Measurements from ENCODE around the gene JAM2. TPM values are rescaled to one million over a fixed set of nuclear protein-coding genes. Genes with fewer than 3 reads are reported as not detected.
"Not testable (repeated sequence)": the region's sequence is repeated elsewhere in the genome, so short reads cannot be mapped to it uniquely, and the experiment has no call there.

Gene JAM2
- total and polyA plus RNA-seq, 5 donors from 2014 or later: 0.08 to 0.39 (median 0.24) TPM; not detected in 2

GRCh38 chr21:25708467-25709065 is 69.5 kb downstream of the JAM2 start:
- Histone ChIP-seq H3K27ac (ENCODE audit: insufficient read depth, low read length, poor library complexity, severe bottlenecking) (no peak overlapping the region), H3K9me3 (ENCODE audit: control insufficient read depth in 2 of 2, low read length in 2 of 2) (no peaks in the 10 kb centered on the region), H3K4me1 (ENCODE audit: control insufficient read depth, insufficient read depth, low read length, poor library complexity, severe bottlenecking) (no peaks in the 10 kb centered on the region), H3K4me3 (ENCODE audit: low read depth, low read length) (no peak overlapping the region), H3K27me3 (ENCODE audit: control insufficient read depth, insufficient read depth, low read length) (no peaks in the 10 kb centered on the region), H3K36me3 (ENCODE audit: control insufficient read depth, insufficient read depth, low read length) (no peaks in the 10 kb centered on the region)
- no peaks in the 10 kb centered on the region for H3K4me1 Mint-ChIP-seq
- no peaks in the 10 kb centered on the region for H3K27me3 Mint-ChIP-seq
- H3K27ac Mint-ChIP-seq: no peak overlapping the region
- H3K36me3 Mint-ChIP-seq: no peaks in the 10 kb centered on the region
- H3K4me3 Mint-ChIP-seq: no peak overlapping the region
- no peaks in the 10 kb centered on the region for H3K9me3 Mint-ChIP-seq
- ATAC-seq (ENCODE audit: low read depth in 2 of 2) (no peak), DNase-seq (peak; percentile 27 to 68 (median 52))

DNA sequence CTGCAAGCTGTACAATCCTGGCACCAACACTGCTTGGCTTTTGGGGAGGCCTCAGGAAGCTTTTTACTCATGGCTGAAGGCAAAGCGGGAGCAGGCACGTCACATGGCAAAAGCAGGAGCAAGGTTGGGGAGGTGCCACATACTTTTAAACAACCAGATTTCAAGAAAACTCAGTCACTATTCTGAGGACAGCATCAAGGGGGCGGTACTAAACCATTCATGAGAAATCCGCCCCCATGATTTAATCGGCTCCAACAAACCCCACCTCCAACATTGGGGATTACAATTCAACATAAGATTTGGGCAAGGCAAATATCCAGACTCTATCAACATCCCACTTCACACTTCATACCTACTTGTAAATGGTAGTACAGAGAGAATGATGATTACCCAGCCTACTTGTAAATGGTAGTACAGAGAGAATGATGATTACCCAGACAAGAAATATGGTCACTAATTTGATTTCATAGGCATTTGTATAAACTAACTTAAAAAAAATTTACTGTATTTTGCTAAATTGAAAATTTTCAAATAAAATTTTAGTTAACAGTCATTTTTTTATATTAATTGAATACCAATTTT is 70.7 kb downstream of the JAM2 start:
- Mint-ChIP-seq H3K27ac (no peak overlapping the region), H3K36me3 (no peaks in the 10 kb centered on the region), H3K27me3 (no peaks in the 10 kb centered on the region), H3K4me1 (no peaks in the 10 kb centered on the region), H3K9me3 (no peaks in the 10 kb centered on the region), H3K4me3 (no peak overlapping the region)
- ATAC-seq (ENCODE audit: low read depth in 2 of 2) (no peak), DNase-seq (no peak)
- H3K27me3 ChIP-seq (ENCODE audit: control insufficient read depth, insufficient read depth, low read length): no peaks in the 10 kb centered on the region
- no peak overlapping the region for H3K27ac ChIP-seq (ENCODE audit: insufficient read depth, low read length, poor library complexity, severe bottlenecking)
- H3K36me3 ChIP-seq (ENCODE audit: control insufficient read depth, insufficient read depth, low read length): no peaks in the 10 kb centered on the region
- H3K4me1 ChIP-seq (ENCODE audit: control insufficient read depth, insufficient read depth, low read length, poor library complexity, severe bottlenecking): no peaks in the 10 kb centered on the region
- H3K9me3 ChIP-seq (ENCODE audit: control insufficient read depth in 2 of 2, low read length in 2 of 2): no peaks in the 10 kb centered on the region
- H3K4me3 ChIP-seq (ENCODE audit: low read depth, low read length): no peak overlapping the region

DNA sequence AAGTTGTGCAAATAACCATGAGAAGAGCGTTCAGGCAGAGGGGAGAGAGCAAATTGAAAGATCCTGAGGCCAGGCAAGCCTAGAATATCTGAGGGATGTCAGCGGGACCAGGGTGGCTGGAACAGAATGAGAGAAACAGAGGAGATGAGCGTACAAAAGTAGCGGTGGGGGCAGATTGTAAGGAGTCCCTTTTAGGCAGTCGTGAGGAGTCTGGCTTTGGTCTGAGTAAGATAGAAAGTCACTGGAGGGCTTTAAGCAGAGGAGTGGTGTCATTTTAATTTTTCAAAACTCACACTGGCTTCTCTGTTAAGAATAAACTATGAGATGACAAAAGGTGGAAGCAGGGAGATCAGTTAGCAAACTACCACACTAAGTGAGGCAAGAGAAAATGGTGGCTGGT is 71.5 kb downstream of the JAM2 start:
- no peaks in the 10 kb centered on the region for H3K9me3 Mint-ChIP-seq
- no peak overlapping the region for H3K27ac Mint-ChIP-seq

GRCh38 chr21:25714066-25714465 is 75.0 kb downstream of the JAM2 start:
- H3K4me3 Mint-ChIP-seq; H3K27ac ChIP-seq (ENCODE audit: insufficient read depth, low read length, poor library complexity, severe bottlenecking); H3K9me3 Mint-ChIP-seq: not testable (repeated sequence)

More for the DNA sequence above, 71.5 kb downstream of the JAM2 start:
- Histone ChIP-seq H3K4me1 (ENCODE audit: control insufficient read depth, insufficient read depth, low read length, poor library complexity, severe bottlenecking) (no peaks in the 10 kb centered on the region), H3K27ac (ENCODE audit: insufficient read depth, low read length, poor library complexity, severe bottlenecking) (no peak overlapping the region), H3K27me3 (ENCODE audit: control insufficient read depth, insufficient read depth, low read length) (no peaks in the 10 kb centered on the region), H3K4me3 (ENCODE audit: low read depth, low read length) (no peak overlapping the region), H3K36me3 (ENCODE audit: control insufficient read depth, insufficient read depth, low read length) (no peaks in the 10 kb centered on the region), H3K9me3 (ENCODE audit: control insufficient read depth in 2 of 2, low read length in 2 of 2) (no peaks in the 10 kb centered on the region)
- no peaks in the 10 kb centered on the region for H3K4me1 Mint-ChIP-seq
- no peaks in the 10 kb centered on the region for H3K27me3 Mint-ChIP-seq
- DNase-seq (no peak), ATAC-seq (ENCODE audit: low read depth in 2 of 2) (no peak)
- H3K36me3 Mint-ChIP-seq: no peaks in the 10 kb centered on the region
- H3K4me3 Mint-ChIP-seq: peak overlapping the region in 1 of 4 donors; percentile 47

DNA sequence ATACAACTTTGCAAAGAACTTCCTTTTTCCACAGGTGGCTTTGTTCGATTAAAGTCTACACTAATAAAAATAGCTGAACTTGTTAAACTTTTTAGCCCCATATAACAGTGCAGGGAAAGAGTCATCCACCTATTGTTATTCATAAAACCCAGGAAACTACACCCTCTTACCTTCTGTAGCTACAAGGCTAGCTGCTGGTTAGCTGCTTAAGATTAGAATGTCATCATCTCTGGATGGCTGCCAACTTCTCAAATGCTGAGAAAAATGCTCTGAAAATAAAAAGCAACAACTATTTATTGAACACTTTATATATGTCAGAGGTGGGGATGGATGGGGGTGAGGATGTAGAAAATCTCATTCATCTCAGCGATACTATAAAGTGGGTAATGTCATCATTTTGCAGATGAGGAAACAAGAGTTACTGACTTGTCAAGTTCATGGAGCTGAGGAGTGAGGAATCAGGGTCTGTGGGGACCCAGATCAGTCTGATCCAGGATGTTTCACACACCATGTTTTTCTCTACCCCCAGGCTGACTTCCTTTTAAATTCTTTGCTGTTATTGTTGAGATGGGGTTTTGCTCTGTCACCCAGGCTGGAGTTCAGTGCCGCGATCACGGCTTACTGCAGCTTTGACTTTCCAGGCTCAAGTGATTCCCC is 78.6 kb downstream of the JAM2 start:
- Mint-ChIP-seq H3K9me3 (no peaks in the 10 kb centered on the region), H3K27me3 (no peaks in the 10 kb centered on the region), H3K4me1 (peaks cover 0 to 7% (median 2%) of the 10 kb centered on the region in 4 donors), H3K4me3 (no peak overlapping the region), H3K36me3 (peaks cover 21% of the 10 kb centered on the region), H3K27ac (no peak overlapping the region)
- no peak overlapping the region for H3K27ac ChIP-seq (ENCODE audit: insufficient read depth, low read length, poor library complexity, severe bottlenecking)
- H3K4me3 ChIP-seq (ENCODE audit: low read depth, low read length): no peak overlapping the region
- H3K36me3 ChIP-seq (ENCODE audit: control insufficient read depth, insufficient read depth, low read length): peaks cover 11% of the 10 kb centered on the region
- H3K27me3 ChIP-seq (ENCODE audit: control insufficient read depth, insufficient read depth, low read length): no peaks in the 10 kb centered on the region
- no peaks in the 10 kb centered on the region for H3K9me3 ChIP-seq (ENCODE audit: control insufficient read depth in 2 of 2, low read length in 2 of 2)
- H3K4me1 ChIP-seq (ENCODE audit: control insufficient read depth, insufficient read depth, low read length, poor library complexity, severe bottlenecking): no peaks in the 10 kb centered on the region
- no peak for DNase-seq
- no peak for ATAC-seq (ENCODE audit: low read depth in 2 of 2)

More at GRCh38 chr21:25714066-25714465, 75.0 kb downstream of the JAM2 start:
- H3K27me3 ChIP-seq (ENCODE audit: control insufficient read depth, insufficient read depth, low read length); H3K36me3 ChIP-seq (ENCODE audit: control insufficient read depth, insufficient read depth, low read length); ATAC-seq (ENCODE audit: low read depth in 2 of 2); H3K27me3 Mint-ChIP-seq; H3K4me3 ChIP-seq (ENCODE audit: low read depth, low read length); H3K9me3 ChIP-seq (ENCODE audit: control insufficient read depth in 2 of 2, low read length in 2 of 2); H3K27ac Mint-ChIP-seq; H3K4me1 Mint-ChIP-seq; H3K4me1 ChIP-seq (ENCODE audit: control insufficient read depth, insufficient read depth, low read length, poor library complexity, severe bottlenecking); DNase-seq: not testable (repeated sequence)
- H3K36me3 Mint-ChIP-seq: peaks cover 10% of the 10 kb centered on the region

- Mint-ChIP-seq H3K27me3 (no peaks in the 10 kb centered on the region), H3K4me3 (no peak overlapping the region), H3K27ac (no peak overlapping the region), H3K36me3 (peaks cover 48% of the 10 kb centered on the region), H3K9me3 (no peaks in the 10 kb centered on the region), H3K4me1 (peaks cover 0 to 7% (median 6%) of the 10 kb centered on the region in 4 donors)
- DNase-seq (no peak), ATAC-seq (ENCODE audit: low read depth in 2 of 2) (no peak)
- Histone ChIP-seq H3K27ac (ENCODE audit: insufficient read depth, low read length, poor library complexity, severe bottlenecking) (no peak overlapping the region), H3K4me1 (ENCODE audit: control insufficient read depth, insufficient read depth, low read length, poor library complexity, severe bottlenecking) (no peaks in the 10 kb centered on the region), H3K9me3 (ENCODE audit: control insufficient read depth in 2 of 2, low read length in 2 of 2) (no peaks in the 10 kb centered on the region), H3K4me3 (ENCODE audit: low read depth, low read length) (no peak overlapping the region), H3K27me3 (ENCODE audit: control insufficient read depth, insufficient read depth, low read length) (no peaks in the 10 kb centered on the region), H3K36me3 (ENCODE audit: control insufficient read depth, insufficient read depth, low read length) (peaks cover 51% of the 10 kb centered on the region)
Observed at GRCh38 chr21:25721987-25722386, 82.9 kb downstream of the JAM2 start.

- peaks cover 58% of the 10 kb centered on the region for H3K36me3 ChIP-seq (ENCODE audit: control insufficient read depth, insufficient read depth, low read length)
- H3K27ac Mint-ChIP-seq: no peak overlapping the region
Observed at GRCh38 chr21:25722631-25723030, 83.6 kb downstream of the JAM2 start.

More at GRCh38 chr21:25722631-25723030, 83.6 kb downstream of the JAM2 start:
- Mint-ChIP-seq H3K27me3 (no peaks in the 10 kb centered on the region), H3K36me3 (peaks cover 51% of the 10 kb centered on the region), H3K9me3 (no peaks in the 10 kb centered on the region), H3K4me3 (no peak overlapping the region), H3K4me1 (peaks cover 0 to 9% (median 6%) of the 10 kb centered on the region in 4 donors)
- Histone ChIP-seq H3K9me3 (ENCODE audit: control insufficient read depth in 2 of 2, low read length in 2 of 2) (no peaks in the 10 kb centered on the region), H3K27ac (ENCODE audit: insufficient read depth, low read length, poor library complexity, severe bottlenecking) (no peak overlapping the region), H3K4me1 (ENCODE audit: control insufficient read depth, insufficient read depth, low read length, poor library complexity, severe bottlenecking) (no peaks in the 10 kb centered on the region), H3K27me3 (ENCODE audit: control insufficient read depth, insufficient read depth, low read length) (no peaks in the 10 kb centered on the region), H3K4me3 (ENCODE audit: low read depth, low read length) (no peak overlapping the region)
- DNase-seq: no peak
- no peak for ATAC-seq (ENCODE audit: low read depth in 2 of 2)
